GM18520 (cell line): ENCODE measurements around the gene NREP.
A peak's percentile ranks its signal among the peaks of the same experiment; 100 is the strongest.
"Not testable (repeated sequence)": the region's sequence is repeated elsewhere in the genome, so short reads cannot be mapped to it uniquely, and the experiment has no call there.

Experiments
- ATAC-seq: cut with Tn5 transposase; IDR thresholded peaks from one replicate; pipeline ENCODE4 v1.9.1; 2021; ENCODE audit not compliant: unreplicated experiment

NREP gene

GRCh38 chr5:111741278-111741677, 15.7 kb downstream of the NREP start:
- ATAC-seq = no peak

GRCh38 chr5:111739416-111739815, 17.6 kb downstream of the NREP start:
- no peak for ATAC-seq

DNA sequence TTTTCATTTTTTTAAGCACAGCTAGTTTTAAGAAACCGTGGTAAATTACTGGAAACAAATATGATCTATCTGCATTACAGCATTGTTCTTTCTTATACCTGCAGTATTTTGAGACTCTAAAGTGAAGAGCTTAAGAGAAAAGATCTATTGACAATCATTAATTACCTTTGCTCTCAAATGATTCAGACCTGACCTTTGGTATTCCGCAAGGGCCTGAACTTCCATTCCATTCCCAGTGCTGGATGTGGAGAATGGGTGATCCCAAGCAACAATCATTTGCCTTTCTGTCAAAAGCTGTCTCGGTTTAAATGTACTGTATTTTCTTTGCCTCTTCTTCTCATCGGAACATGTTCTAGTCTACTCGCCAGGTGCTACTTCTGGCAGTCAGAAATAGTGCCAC, 18.9 kb downstream of the NREP start:
- no peak for ATAC-seq

- ATAC-seq = no peak
Measured at GRCh38 chr5:111737716-111738115, 19.3 kb downstream of the NREP start.

DNA sequence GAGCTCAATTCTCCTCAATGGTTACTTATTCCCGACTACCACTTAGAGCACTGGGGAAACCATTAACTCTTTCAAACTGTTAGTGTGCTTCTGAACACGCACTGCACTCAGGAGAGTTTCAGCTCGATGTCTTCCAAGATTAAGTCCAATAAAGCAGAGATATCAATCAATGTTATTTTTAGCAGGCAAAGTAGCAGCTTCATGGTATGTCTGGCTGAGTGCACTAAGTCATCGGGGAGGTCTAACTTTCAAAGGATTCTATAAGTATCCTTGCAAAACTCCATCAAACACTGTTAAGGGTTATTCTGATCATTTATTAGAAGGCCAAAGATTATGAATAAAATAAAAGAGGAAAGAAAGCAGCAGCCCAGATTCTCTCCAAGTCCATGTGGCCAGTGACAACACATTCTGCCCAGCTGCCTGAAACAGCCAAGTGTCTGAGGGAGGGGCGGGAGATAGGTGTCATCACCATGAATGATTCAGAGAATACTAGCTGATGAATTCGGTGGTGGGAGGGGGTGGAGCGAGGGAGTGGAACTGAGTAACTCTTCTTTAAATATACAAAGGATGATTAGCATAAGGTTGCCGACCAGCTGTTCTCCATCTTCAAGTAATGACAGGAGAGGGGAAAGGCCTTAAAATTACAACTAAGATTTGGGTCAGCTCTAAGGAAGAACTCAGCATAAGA, 21.3 kb downstream of the NREP start:
- ATAC-seq = peak; percentile 47

DNA sequence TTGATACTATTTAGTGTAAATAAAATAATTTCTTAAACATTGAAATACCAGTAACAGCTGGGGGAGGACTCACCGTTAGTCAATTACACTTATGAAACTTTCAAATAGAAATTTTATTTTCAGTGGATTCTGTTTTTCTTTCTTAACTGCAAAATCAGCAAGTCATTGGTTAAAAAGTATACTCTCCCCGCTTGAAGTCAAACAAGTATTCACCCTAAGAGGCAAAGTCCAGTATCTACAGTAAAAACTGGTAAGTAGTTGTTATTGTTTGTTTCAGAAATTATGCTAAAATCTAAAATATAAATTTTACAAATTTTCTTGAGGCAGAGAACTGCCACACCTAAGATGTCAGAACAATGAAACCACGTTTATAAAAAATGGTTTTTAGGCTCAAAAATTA, 22.4 kb downstream of the NREP start:
- ATAC-seq = no peak

DNA sequence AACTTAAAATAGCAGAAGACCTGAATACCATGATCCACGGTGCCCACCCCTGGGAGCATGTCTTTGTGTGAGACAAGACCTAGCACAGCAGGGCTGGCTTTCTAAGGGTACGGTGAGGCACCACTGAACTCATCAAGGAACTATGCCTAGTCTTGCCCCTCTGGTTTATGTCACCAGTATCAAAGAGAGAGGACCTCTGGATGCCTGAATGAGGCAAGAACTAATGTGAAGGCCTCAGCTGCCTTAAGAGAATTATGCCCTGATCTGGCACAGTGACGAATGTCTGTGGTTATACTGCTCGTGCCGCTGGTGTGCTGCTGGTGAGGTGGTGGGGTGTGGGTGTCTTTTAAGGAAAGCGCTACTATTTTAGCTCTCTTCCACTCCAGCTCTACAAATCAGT, 23.0 kb downstream of the NREP start:
- ATAC-seq = no peak

DNA sequence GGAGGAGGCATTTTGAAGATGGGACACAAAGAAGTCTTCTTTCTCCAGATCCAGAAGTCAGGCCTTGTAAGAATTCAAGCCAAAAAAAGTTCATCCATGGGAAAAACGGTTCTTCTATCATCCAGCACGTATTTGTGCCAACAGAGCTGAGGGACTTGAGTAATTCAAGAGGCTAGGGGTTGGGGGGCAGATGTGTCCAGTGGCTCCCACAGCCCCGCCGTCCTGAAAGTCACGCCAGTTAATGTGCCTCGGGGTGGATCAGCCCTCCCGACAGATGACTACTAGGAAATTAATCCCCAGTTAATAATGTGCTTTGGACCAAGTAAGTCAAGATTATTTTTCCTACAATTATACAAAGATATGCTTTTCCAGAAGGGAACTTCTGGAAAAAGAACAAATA, 23.4 kb downstream of the NREP start:
- ATAC-seq = no peak

GRCh38 chr5:111731638-111732037, 25.4 kb downstream of the NREP start:
- no peak for ATAC-seq

DNA sequence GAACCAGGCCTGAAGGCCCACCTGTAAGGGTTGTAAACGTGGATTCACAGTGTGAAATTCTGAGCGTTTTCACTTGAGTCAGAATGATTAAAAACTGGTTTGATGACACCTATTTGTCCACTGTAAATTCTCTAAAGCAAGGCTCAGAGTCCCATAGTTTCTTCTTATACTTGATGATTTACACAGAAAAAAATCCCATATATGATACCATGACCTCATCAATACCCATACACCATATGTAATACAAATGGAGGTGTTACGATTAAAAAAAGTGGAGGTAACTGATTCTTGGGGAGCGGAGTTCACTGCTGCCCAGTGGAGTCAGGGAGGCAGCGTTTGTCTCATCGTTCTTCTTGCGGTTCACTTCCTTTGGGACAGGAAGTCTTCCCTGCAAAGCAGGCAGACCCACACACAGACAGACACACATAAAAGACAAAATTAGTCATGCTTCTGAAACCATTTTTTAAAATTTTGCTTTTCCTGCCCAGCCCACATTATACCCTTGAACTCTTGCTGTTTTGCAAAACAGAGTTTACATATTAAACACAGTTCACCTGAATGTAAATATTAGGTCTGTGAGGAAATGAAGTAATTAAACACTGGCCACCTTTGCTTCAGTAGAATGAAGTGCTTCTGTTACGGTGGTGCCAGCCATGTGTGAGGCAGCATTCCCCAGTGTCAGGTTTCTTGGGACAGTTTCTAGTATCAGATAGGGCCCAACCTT, 26.2 kb downstream of the NREP start:
- ATAC-seq = no peak

DNA sequence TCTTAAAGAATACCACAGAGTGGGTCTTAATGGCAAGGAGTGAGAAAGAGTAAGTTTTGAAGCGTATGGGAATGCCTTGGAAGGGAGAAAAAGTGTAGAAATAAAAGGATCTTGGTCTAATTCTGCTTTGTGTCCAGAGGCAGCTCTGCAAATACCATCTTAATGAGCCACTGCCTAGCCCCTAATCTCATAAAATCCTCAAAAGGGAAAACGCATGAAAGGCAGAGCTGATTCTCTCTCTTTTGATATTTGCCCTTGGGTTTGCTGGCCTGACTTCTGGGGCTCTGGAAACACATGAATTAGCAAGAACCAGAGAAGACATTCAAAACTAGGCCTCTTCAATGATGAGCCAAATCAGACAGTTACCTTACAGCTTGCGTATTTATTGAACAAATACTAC, 28.1 kb downstream of the NREP start:
- no peak for ATAC-seq

GRCh38 chr5:111726986-111727385, 30.0 kb downstream of the NREP start:
- ATAC-seq = no peak

GRCh38 chr5:111722140-111722539, 34.9 kb downstream of the NREP start:
- ATAC-seq = no peak

GRCh38 chr5:111720333-111720890, 36.6 kb downstream of the NREP start:
- ATAC-seq = no peak

DNA sequence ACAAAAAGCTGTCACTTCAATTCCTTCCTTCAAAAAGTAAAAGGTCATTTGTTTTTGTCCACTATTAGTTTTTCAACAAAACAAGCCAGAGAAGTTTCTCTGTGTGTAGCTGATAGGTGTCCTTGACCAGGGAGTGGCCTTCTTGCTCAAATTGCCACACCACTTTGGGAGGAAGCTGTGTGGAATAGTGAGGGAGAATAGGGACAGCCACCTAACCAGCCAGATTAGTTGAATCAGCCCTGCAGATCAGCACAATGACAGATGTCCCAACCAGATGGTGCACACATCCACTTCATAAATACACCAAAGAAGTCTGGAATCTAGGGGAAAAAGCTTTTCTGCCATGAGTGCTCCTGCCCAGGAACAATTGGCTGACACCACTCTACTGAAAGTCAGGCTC, 37.2 kb downstream of the NREP start:
- no peak for ATAC-seq

DNA sequence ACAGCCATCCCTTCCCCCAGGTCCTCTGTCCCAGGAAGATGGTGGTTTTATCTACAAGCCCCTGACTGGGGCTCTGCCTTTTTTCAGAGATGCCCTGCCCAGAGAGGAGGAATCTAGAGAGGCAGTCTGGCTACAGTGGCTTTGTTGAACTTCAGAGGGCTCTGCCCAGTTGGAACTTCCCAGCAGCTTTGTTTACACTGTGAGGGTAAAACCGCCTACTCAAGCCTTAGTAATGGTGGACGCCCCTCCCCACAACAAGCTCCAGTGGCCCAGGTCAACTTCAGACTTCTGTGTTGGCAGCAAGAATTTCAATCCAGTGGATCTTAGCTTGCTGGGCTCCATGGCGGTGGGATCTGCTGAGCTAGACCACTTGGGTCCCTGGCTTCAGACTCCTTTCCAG, 40.2 kb downstream of the NREP start:
- ATAC-seq = not testable (repeated sequence)

- no peak for ATAC-seq
Measured at GRCh38 chr5:111707630-111708164, 49.3 kb downstream of the NREP start.

- ATAC-seq = no peak
Measured at GRCh38 chr5:111706345-111706744, 50.6 kb downstream of the NREP start.

- no peak for ATAC-seq
Measured at GRCh38 chr5:111704452-111705085, 52.4 kb downstream of the NREP start.

GRCh38 chr5:111703662-111704061, 53.3 kb downstream of the NREP start:
- ATAC-seq = peak; percentile 91

DNA sequence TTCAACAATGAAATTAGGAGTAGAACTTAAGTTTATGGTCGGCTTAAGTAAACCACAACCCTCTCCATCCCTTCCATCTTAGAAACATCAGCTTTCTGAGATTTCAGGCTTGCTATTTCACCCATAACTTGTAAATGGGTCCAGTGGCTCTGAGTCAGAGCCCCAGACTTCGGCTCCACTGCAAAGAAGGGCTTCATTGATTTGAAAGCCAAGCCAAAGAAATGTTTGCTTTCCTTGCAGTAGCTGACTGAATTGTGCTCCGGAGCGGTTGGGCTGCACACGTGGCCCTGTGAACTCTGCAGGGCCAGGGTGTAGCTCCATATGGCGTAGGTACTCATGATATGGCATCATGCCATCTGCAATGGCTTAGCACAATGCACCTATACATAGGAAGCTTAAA, 57.0 kb downstream of the NREP start:
- no peak for ATAC-seq

- no peak for ATAC-seq
Measured at GRCh38 chr5:111699324-111699723, 57.7 kb downstream of the NREP start.
